Measurements from ENCODE around the gene TPM2.
A peak's percentile ranks its signal among the peaks of the same experiment; 100 is the strongest.

The TPM2 gene

GRCh38 chr9:35689542-35690293 is at the start of gene TPM2:
Gene TPM2, minus strand, starts transcription at chr9:35689925. Its CDS starts 108 bp downstream, at chr9:35689817.
- DNase-seq: no peak

GRCh38 chr9:35738924-35739323 is 49.2 kb upstream of the TPM2 start:
- no peak for DNase-seq

GRCh38 chr9:35738186-35738585 is 48.5 kb upstream of the TPM2 start:
- no peak for DNase-seq

- DNase-seq: no peak
Observed at GRCh38 chr9:35737143-35737542, 47.4 kb upstream of the TPM2 start.

GRCh38 chr9:35736201-35736633 is 46.5 kb upstream of the TPM2 start:
- peak; percentile 77 to 81 (median 78) for DNase-seq

GRCh38 chr9:35734096-35734495 is 44.4 kb upstream of the TPM2 start:
- no peak for DNase-seq

GRCh38 chr9:35732800-35733541 is 43.2 kb upstream of the TPM2 start:
- DNase-seq: peak; percentile 46 to 61 (median 51)

GRCh38 chr9:35732185-35732799 is 42.6 kb upstream of the TPM2 start, which contains the start of the genes CREB3 and TLN1:
Gene CREB3, plus strand, starts transcription at chr9:35732666. Its CDS starts 107 bp downstream, at chr9:35732773.
Gene TLN1, minus strand, starts transcription at chr9:35732195. Its CDS starts 6,501 bp downstream, at chr9:35725694.
- DNase-seq: peak; percentile 99 to 100 (median 100)

- no peak for DNase-seq
Observed at GRCh38 chr9:35731415-35732184, 41.9 kb upstream of the TPM2 start.

- DNase-seq: no peak
Observed at GRCh38 chr9:35730486-35730854, 40.7 kb upstream of the TPM2 start.

- peak; percentile 78 to 84 (median 83) for DNase-seq
Observed at GRCh38 chr9:35729700-35730485, 40.2 kb upstream of the TPM2 start.

GRCh38 chr9:35729101-35729500 is 39.4 kb upstream of the TPM2 start:
- no peak for DNase-seq

GRCh38 chr9:35728041-35728971 is 38.6 kb upstream of the TPM2 start:
- DNase-seq: peak; percentile 83 to 86 (median 86)

GRCh38 chr9:35727676-35728040 is 37.9 kb upstream of the TPM2 start:
- no peak for DNase-seq

- DNase-seq: peak in 1 of 3 donors; percentile 33
Observed at GRCh38 chr9:35726931-35727330, 37.2 kb upstream of the TPM2 start.

- no peak for DNase-seq
Observed at GRCh38 chr9:35725362-35725761, 35.6 kb upstream of the TPM2 start.

GRCh38 chr9:35723908-35724307 is 34.2 kb upstream of the TPM2 start:
- no peak for DNase-seq

GRCh38 chr9:35723426-35723825 is 33.7 kb upstream of the TPM2 start:
- DNase-seq: no peak

GRCh38 chr9:35719546-35719945 is 29.8 kb upstream of the TPM2 start:
- no peak for DNase-seq

GRCh38 chr9:35718721-35719511 is 29.2 kb upstream of the TPM2 start:
- peak; percentile 63 to 67 (median 66) for DNase-seq
